GM12878 (cell line): ENCODE data around the gene TRIM37. TPM values are rescaled to one million over a fixed set of nuclear protein-coding genes. Genes with fewer than 3 reads are reported as not detected.

Experiments
- ATAC-seq: fragments of 200-7000 bp; cut with Tn5 transposase; 3 replicates; pipeline ENCODE4 v1.9.1; 2020; ENCODE audit warnings: mild to moderate bottlenecking, moderate library complexity
- BruUV-seq: library from RNA; stranded (reverse); fragments of 400-500 nt; replicated peaks from 2 replicates; lab custom pipeline; 2021; lab: Mats Ljungman, UMichigan
- CTCF ChIA-PET: fragments of 300-600 bp; sonication (Branson Sonifier 250); formaldehyde crosslinking; extraction: SDS; loops from one replicate; lab custom pipeline; 2021; ENCODE audit warnings: inconsistent platforms; lab: Yijun Ruan, JAX
- POLR2A ChIA-PET: fragments of 350-600 bp; formaldehyde crosslinking; extraction: SDS; loops from one replicate; lab custom pipeline; 2021; ENCODE audit warnings: inconsistent platforms; lab: Charles Lee
- RAD21 ChIA-PET: fragments of 300-600 bp; sonication (Branson Sonifier 250); formaldehyde crosslinking; loops from one replicate; lab custom pipeline; 2023; ENCODE audit warnings: antibody characterized with exemption; ENCODE audit not compliant: unreplicated experiment; lab: Charles Lee
- SMC1A ChIA-PET: fragments of 300-600 bp; sonication (Branson Sonifier 250); formaldehyde crosslinking; loops from one replicate; lab custom pipeline; 2023; ENCODE audit not compliant: unreplicated experiment, uncharacterized antibody; lab: Charles Lee
- DNase-seq: peaks from one replicate; pipeline ENCODE4 v3.0.0-alpha.2; 2011; ENCODE audit warnings: low read depth, low spot score
- FAIRE-seq: peaks from 3 replicates; lab custom pipeline; 2011; peaks lifted over from hg19 to GRCh38; lab: Jason Lieb, UNC
- H2AFZ ChIP-seq: 2 replicates; pipeline ENCODE4 v1.6.0; 2011; ENCODE audit warnings: low read depth, low read length, control low read depth; ENCODE audit not compliant: control insufficient read depth
- H3K27ac ChIP-seq: 2 replicates; pipeline ENCODE4 v1.5.1; 2011; ENCODE audit warnings: control low read depth; ENCODE audit not compliant: control insufficient read depth, insufficient read depth
- H3K27me3 ChIP-seq, 2 experiments: replicated peaks in 1 of 2; 2 replicates each; pipeline versions ENCODE4 v1.6.0 to v1.6.1; 2011; ENCODE audit warnings: low read length in 1 of 2; ENCODE audit not compliant: control insufficient read depth in 2 of 2, insufficient read depth in 2 of 2
- H3K36me3 ChIP-seq, 2 experiments: 2 replicates each; pipeline ENCODE4 v1.5.1; 2011; ENCODE audit warnings: low read length in 1 of 2; ENCODE audit not compliant: control insufficient read depth in 2 of 2, insufficient read depth in 2 of 2
- H3K4me1 ChIP-seq: 2 replicates; pipeline ENCODE4 v1.6.1; 2011; ENCODE audit warnings: mild to moderate bottlenecking, low read length, moderate library complexity, mixed read lengths; ENCODE audit not compliant: control insufficient read depth, insufficient read depth
- H3K4me2 ChIP-seq: 2 replicates; pipeline ENCODE4 v1.6.0; 2011; ENCODE audit warnings: control low read depth; ENCODE audit not compliant: control insufficient read depth, insufficient read depth
- H3K4me3 ChIP-seq: fragments of 200-600 bp; sonication (generic); 2 replicates; pipeline ENCODE4 v1.5.1; 2016
- H3K79me2 ChIP-seq: 2 replicates; pipeline ENCODE4 v1.6.0; 2011; ENCODE audit warnings: low read length; ENCODE audit not compliant: control insufficient read depth, insufficient read depth
- H3K9ac ChIP-seq: 2 replicates; pipeline ENCODE4 v1.8.0; 2011; ENCODE audit warnings: low read length, control low read depth, mixed read lengths; ENCODE audit not compliant: control insufficient read depth, insufficient read depth
- H3K9me3 ChIP-seq: replicated peaks from 3 replicates; pipeline ENCODE4 v1.5.1; 2011; ENCODE audit warnings: mild to moderate bottlenecking, low read length; ENCODE audit not compliant: control insufficient read depth, insufficient read depth
- H4K20me1 ChIP-seq: 2 replicates; pipeline ENCODE4 v1.6.0; 2011; ENCODE audit not compliant: control insufficient read depth, insufficient read depth
- CHD2 ChIP-seq: IDR thresholded peaks from 2 replicates; pipeline ENCODE4 v1.6.1; 2011; ENCODE audit warnings: low read depth, low read length, improper control_type of control experiment, borderline replicate concordance
- ELK1 ChIP-seq: IDR thresholded peaks from 2 replicates; pipeline ENCODE4 v1.6.1; 2012; ENCODE audit warnings: low read depth, low read length, improper control_type of control experiment
- HSF1 ChIP-seq: fragments of 150-350 bp; IDR thresholded peaks from 2 replicates; pipeline ENCODE4 v1.6.1; 2014; ENCODE audit warnings: mild to moderate bottlenecking, low read depth, low read length
- POLR2AphosphoS2 ChIP-seq: IDR thresholded peaks from 2 replicates; pipeline ENCODE4 v1.6.1; 2011; ENCODE audit warnings: low read depth, mild to moderate bottlenecking, low read length, improper control_type of control experiment, moderate library complexity
- STAT3 ChIP-seq: IDR thresholded peaks from 2 replicates; pipeline ENCODE4 v1.6.1; 2011; ENCODE audit warnings: low read depth, low read length, improper control_type of control experiment
- ZBED1 ChIP-seq: IDR thresholded peaks from 2 replicates; pipeline ENCODE4 v1.6.1; 2016; ENCODE audit warnings: borderline replicate concordance
- WGBS: methylation state at CpG from one replicate; pipeline ENCODE4 v1.1.6; 2016; ENCODE audit warnings: low lambda C conversion rate; ENCODE audit not compliant: insufficient replicate concordance, insufficient coverage; ENCODE audit errors: missing lambda C conversion rate; 5-methylcytosine and 5-hydroxymethylcytosine counted together
- in situ Hi-C: fragments of 300-500 bp; cut with MboI; formaldehyde crosslinking; loops from 9 replicates; pipeline ENCODE4 v1.14.3; 2018; ENCODE audit warnings: mixed read lengths
- intact Hi-C: fragments of 100-400 bp; cut with micrococcal nuclease; formaldehyde crosslinking; loops from one replicate; pipeline ENCODE4 v1.14.2; 2022; ENCODE audit not compliant: unreplicated experiment
- polyA plus RNA-seq, 11 experiments: library from polyadenylated mRNA; depleted of rRNA in 4 of 11; unstranded in 6 of 11; stranded (reverse) in 5 of 11; fragments of >200 nt; fragmentation: Nextera tagmentation in 4 of 11; fragmentation: Illumina TruSeq in 1 of 11; extraction: Ambion mirVana in 4 of 11; extraction: Trizol in 1 of 11; gene quantifications; 1 replicate in 1 of 11; 2 replicates in 10 of 11; pipeline versions ENCODE4 v1.2.1 to v1.2.3, GENCODE V29; 2011 to 2016; ENCODE audit warnings: inconsistent platforms in 2 of 11, missing spikeins in 2 of 11, low read depth in 1 of 11
- total RNA-seq, 4 experiments: library from RNA; depleted of rRNA in 3 of 4; stranded (reverse); fragments of >200 nt in 3 of 4; fragmentation: Illumina TruSeq in 1 of 4; extraction: Trizol in 1 of 4; gene quantifications; 2 replicates each; pipeline versions ENCODE4 v1.2.1 to v1.2.3, GENCODE V29; 2013 to 2021

The TRIM37 gene
- total and polyA plus RNA-seq, 10 of the 15 experiments (the other 5 are each of a cell fraction or from before 2014, with no cell fraction given), result 4.8 to 20.6 (median 18.1) TPM

GRCh38 chr17:58944166-58944565 is 162.5 kb downstream of the TRIM37 start:
- DNase-seq (no peak), FAIRE-seq (no peak), ATAC-seq (no peak)
- Histone ChIP-seq H3K27me3 (no peaks in the 10 kb centered on the region), H3K4me2 (no peak overlapping the region), H3K4me3 (no peak overlapping the region), H3K36me3 (no peaks in the 10 kb centered on the region), H3K79me2 (no peaks in the 10 kb centered on the region), H3K9me3 (no peaks in the 10 kb centered on the region; the same call in 1 of the 3 replicates), H4K20me1 (no peaks in the 10 kb centered on the region), H3K27ac (no peak overlapping the region), H3K9ac (no peak overlapping the region), H2AFZ (no peak overlapping the region), H3K4me1 (no peaks in the 10 kb centered on the region)
- TF ChIP-seq ZBED1 (no peak), CHD2 (no peak), POLR2AphosphoS2 (no peak), HSF1 (no peak), ELK1 (no peak), STAT3 (no peak)
- in situ Hi-C loops (no loop called here), intact Hi-C loops (no loop called here)
- 44% methylated on average over 2 of the region's 2 CpGs for WGBS
- CTCF ChIA-PET, result interaction anchor here (0.6 kb wide), 1 partner anchor 358 kb away, joined by 3 read pairs; no protein-coding TSS in a partner anchor
- RAD21 ChIA-PET, result interaction anchor here (1.2 kb wide), 1 partner anchor 28 kb away, joined by 3 read pairs; no protein-coding TSS in a partner anchor
- no TSS peak for BruUV-seq
- POLR2A ChIA-PET, result no interaction called here
- SMC1A ChIA-PET, result no interaction called here
